ENCODE measurements around the gene SORCS3.

SORCS3 gene

DNA sequence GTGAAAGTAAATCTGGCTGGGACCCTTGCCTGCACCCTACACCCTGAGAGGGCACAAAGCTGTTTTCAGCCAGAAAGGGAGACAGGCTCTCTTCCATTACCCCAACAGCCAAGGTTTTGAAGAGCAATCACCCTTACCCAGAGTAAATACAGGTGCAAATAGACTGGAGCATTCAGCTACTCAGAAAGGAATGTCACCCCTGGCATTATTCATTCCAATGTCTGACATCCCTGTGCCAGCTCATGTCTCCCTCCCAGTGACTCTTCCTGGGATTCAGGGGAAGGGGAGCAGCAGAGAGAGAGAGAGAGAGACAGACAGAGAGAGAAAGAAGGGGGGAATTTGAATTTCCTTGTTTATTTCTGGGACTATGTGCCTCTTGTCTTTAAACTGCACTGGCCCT lies 611.8 kb downstream of the SORCS3 start:
- Histone ChIP-seq H3K79me2 (ENCODE audit: insufficient read depth, low read length) (no peaks in the 10 kb centered on the region), H3F3A (ENCODE audit: insufficient read depth) (no peaks in the 10 kb centered on the region), H3K27me3 (ENCODE audit: low read length) (no peaks in the 10 kb centered on the region), H3K4me2 (ENCODE audit: low read depth, low read length, poor library complexity, severe bottlenecking) (no peak overlapping the region), H3K4me3 (ENCODE audit: insufficient read depth, low read length, poor library complexity, severe bottlenecking) (no peak overlapping the region), H3K9me3 (ENCODE audit: insufficient read depth, low read length) (no peaks in the 10 kb centered on the region), H3K36me3 (ENCODE audit: low read length) (no peaks in the 10 kb centered on the region), H2AFZ (ENCODE audit: low read depth, low read length, severe bottlenecking) (no peak overlapping the region), H3K9me2 (replicated peaks; ENCODE audit: insufficient read depth, low read length) (no peaks in the 10 kb centered on the region), H3K27ac (ENCODE audit: low read depth, low read length) (no peak overlapping the region), H3K9ac (ENCODE audit: low read length) (no peak overlapping the region), H4K20me1 (ENCODE audit: low read depth, low read length) (no peaks in the 10 kb centered on the region)
- no peak for TF ChIP-seq EZH2phosphoT487 (conservative IDR thresholded peaks at IDR 0.05; ENCODE audit: low read length)
- TF ChIP-seq, protein P1, sequence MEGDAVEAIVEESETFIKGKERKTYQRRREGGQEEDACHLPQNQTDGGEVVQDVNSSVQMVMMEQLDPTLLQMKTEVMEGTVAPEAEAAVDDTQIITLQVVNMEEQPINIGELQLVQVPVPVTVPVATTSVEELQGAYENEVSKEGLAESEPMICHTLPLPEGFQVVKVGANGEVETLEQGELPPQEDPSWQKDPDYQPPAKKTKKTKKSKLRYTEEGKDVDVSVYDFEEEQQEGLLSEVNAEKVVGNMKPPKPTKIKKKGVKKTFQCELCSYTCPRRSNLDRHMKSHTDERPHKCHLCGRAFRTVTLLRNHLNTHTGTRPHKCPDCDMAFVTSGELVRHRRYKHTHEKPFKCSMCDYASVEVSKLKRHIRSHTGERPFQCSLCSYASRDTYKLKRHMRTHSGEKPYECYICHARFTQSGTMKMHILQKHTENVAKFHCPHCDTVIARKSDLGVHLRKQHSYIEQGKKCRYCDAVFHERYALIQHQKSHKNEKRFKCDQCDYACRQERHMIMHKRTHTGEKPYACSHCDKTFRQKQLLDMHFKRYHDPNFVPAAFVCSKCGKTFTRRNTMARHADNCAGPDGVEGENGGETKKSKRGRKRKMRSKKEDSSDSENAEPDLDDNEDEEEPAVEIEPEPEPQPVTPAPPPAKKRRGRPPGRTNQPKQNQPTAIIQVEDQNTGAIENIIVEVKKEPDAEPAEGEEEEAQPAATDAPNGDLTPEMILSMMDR (IDR thresholded peaks at IDR 0.05; ENCODE audit: insufficient read depth, low read length, poor library complexity, severe bottlenecking) = no peak

DNA sequence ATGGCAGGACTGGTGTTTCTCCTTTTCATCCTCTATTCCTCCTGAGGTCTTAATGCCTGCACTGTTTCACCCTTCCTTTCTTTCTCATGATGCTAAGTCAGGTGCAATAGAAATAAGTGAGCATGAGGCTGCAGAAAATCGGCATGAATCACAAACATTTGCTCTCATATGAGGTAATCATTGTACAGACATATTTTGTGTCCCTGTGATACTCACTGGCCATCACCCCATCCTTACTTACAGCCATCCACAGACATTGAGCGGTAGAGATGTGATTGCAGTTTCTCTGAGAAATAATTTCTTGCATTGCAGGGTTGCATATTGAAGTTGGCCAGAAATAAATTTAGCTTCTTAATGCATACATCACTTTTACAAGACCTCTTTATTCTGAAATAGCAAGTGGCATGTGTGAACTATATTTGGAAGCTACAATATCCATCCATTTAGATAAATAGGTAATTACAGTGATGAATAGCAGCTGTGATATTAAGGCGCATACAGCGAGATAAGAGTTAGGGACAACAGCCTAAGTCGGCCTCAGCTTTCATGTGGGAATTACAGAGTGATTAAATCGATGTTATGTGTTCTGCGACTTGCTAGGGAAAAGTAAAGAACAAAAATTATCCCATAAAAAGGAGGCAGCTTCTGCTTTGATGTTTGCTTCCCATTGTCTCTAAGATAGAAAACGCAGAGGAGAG lies 612.6 kb downstream of the SORCS3 start:
- Histone ChIP-seq H3K36me3 (ENCODE audit: low read length) (no peaks in the 10 kb centered on the region), H3K27me3 (ENCODE audit: low read length) (no peaks in the 10 kb centered on the region), H3F3A (ENCODE audit: insufficient read depth) (no peaks in the 10 kb centered on the region), H3K4me2 (ENCODE audit: low read depth, low read length, poor library complexity, severe bottlenecking) (no peak overlapping the region), H2AFZ (ENCODE audit: low read depth, low read length, severe bottlenecking) (no peak overlapping the region), H3K79me2 (ENCODE audit: insufficient read depth, low read length) (no peaks in the 10 kb centered on the region), H3K4me3 (ENCODE audit: insufficient read depth, low read length, poor library complexity, severe bottlenecking) (no peak overlapping the region), H3K9ac (ENCODE audit: low read length) (no peak overlapping the region), H3K9me2 (replicated peaks; ENCODE audit: insufficient read depth, low read length) (no peaks in the 10 kb centered on the region), H4K20me1 (ENCODE audit: low read depth, low read length) (no peaks in the 10 kb centered on the region), H3K27ac (ENCODE audit: low read depth, low read length) (no peak overlapping the region), H3K9me3 (ENCODE audit: insufficient read depth, low read length) (no peaks in the 10 kb centered on the region)
- no peak for TF ChIP-seq EZH2phosphoT487 (conservative IDR thresholded peaks at IDR 0.05; ENCODE audit: low read length)
- TF ChIP-seq, protein P1 (IDR thresholded peaks at IDR 0.05; ENCODE audit: insufficient read depth, low read length, poor library complexity, severe bottlenecking) = no peak

DNA sequence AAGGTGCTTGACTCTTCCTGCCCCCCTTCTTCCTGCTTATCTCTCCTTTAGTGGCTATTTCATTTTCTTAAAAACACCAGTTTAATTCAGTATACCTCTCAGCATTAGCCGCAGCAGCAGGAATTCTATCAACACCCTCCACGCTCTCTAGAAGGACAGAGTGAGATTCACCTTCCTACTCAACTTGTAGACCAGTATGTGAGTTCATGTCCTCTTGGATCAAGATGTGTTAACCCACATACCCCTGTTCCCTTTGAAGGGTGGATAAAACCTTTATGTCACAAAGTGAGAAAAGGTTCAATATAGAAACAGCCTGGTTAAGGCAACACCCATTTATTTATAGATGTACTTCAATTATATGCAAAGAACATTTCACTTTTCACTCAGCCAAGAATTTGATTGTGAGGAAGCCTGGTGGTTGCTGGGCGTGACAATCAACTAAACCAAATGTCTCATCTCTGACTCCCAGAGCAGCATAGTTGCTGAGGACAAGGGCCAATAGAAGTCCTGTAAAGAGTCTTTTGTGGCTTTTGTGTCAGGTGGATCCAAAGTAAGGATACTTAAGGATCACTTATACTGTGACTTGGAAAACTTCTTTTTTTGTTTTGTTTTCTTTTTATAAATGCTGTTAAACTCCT lies 617.1 kb downstream of the SORCS3 start:
- Histone ChIP-seq H3K27ac (ENCODE audit: low read depth, low read length) (no peak overlapping the region), H3K9me3 (ENCODE audit: insufficient read depth, low read length) (no peaks in the 10 kb centered on the region), H3K4me3 (ENCODE audit: insufficient read depth, low read length, poor library complexity, severe bottlenecking) (no peak overlapping the region), H3K4me2 (ENCODE audit: low read depth, low read length, poor library complexity, severe bottlenecking) (no peak overlapping the region), H3K9ac (ENCODE audit: low read length) (no peak overlapping the region), H2AFZ (ENCODE audit: low read depth, low read length, severe bottlenecking) (no peak overlapping the region), H3F3A (ENCODE audit: insufficient read depth) (no peaks in the 10 kb centered on the region), H3K36me3 (ENCODE audit: low read length) (no peaks in the 10 kb centered on the region), H3K79me2 (ENCODE audit: insufficient read depth, low read length) (no peaks in the 10 kb centered on the region), H3K27me3 (ENCODE audit: low read length) (no peaks in the 10 kb centered on the region), H3K9me2 (replicated peaks; ENCODE audit: insufficient read depth, low read length) (no peaks in the 10 kb centered on the region), H4K20me1 (ENCODE audit: low read depth, low read length) (no peaks in the 10 kb centered on the region)
- no peak for TF ChIP-seq EZH2phosphoT487 (conservative IDR thresholded peaks at IDR 0.05; ENCODE audit: low read length)

DNA sequence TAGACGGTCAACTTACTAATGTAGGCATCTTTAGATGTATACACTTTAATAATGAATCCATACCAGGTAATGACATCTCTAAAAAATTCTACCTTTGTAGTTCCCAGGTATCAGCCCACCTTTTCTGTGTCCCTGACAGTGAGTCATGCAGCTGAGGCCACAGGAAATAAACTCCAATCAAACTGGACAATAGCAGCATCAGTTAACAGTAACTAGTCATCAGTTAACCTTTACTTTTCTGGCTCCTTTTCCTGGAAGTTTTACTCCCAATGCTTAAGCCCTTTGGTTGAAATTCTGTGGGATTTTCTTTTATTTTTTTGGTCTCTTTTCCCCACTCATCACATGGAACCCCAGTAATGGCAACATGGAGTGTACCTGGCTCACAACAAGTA lies 617.6 kb downstream of the SORCS3 start:
- Histone ChIP-seq H3K79me2 (ENCODE audit: insufficient read depth, low read length) (no peaks in the 10 kb centered on the region), H4K20me1 (ENCODE audit: low read depth, low read length) (no peaks in the 10 kb centered on the region), H3K4me2 (ENCODE audit: low read depth, low read length, poor library complexity, severe bottlenecking) (no peak overlapping the region), H3F3A (ENCODE audit: insufficient read depth) (no peaks in the 10 kb centered on the region), H3K4me3 (ENCODE audit: insufficient read depth, low read length, poor library complexity, severe bottlenecking) (no peak overlapping the region), H3K9ac (ENCODE audit: low read length) (no peak overlapping the region), H3K36me3 (ENCODE audit: low read length) (no peaks in the 10 kb centered on the region), H3K9me2 (replicated peaks; ENCODE audit: insufficient read depth, low read length) (no peaks in the 10 kb centered on the region), H3K27me3 (ENCODE audit: low read length) (no peaks in the 10 kb centered on the region), H3K9me3 (ENCODE audit: insufficient read depth, low read length) (no peaks in the 10 kb centered on the region), H2AFZ (ENCODE audit: low read depth, low read length, severe bottlenecking) (no peak overlapping the region), H3K27ac (ENCODE audit: low read depth, low read length) (no peak overlapping the region)
- TF ChIP-seq, protein P1 (IDR thresholded peaks at IDR 0.05; ENCODE audit: insufficient read depth, low read length, poor library complexity, severe bottlenecking) = no peak
- TF ChIP-seq EZH2phosphoT487 (conservative IDR thresholded peaks at IDR 0.05; ENCODE audit: low read length) = no peak
